Measurements from ENCODE around the gene PTPRT. TPM values are rescaled to one million over a fixed set of nuclear protein-coding genes. Genes with fewer than 3 reads are reported as not detected.

The PTPRT gene
- total and polyA plus RNA-seq, 10 of the 15 experiments (the other 5 are each of a cell fraction or from before 2014, with no cell fraction given): not detected

- SMC1A ChIA-PET (ENCODE audit: uncharacterized antibody, unreplicated experiment): no interaction called here
- no peak for TF ChIP-seq BCL3 (IDR thresholded peaks at IDR 0.05; ENCODE audit: borderline replicate concordance, insufficient read depth, low read depth, low read length, poor library complexity, severe bottlenecking)
- no peak for TF ChIP-seq TCF7 (IDR thresholded peaks at IDR 0.05; ENCODE audit: borderline replicate concordance)
- TF ChIP-seq HSF1 (IDR thresholded peaks at IDR 0.05; ENCODE audit: low read depth, low read length): no peak
- TF ChIP-seq FOXK2 (IDR thresholded peaks at IDR 0.05): no peak
- TF ChIP-seq IKZF2 (IDR thresholded peaks at IDR 0.05): no peak
- no peak for TF ChIP-seq EP300 (IDR thresholded peaks at IDR 0.05; ENCODE audit: borderline replicate concordance in 1 of 2, control insufficient read depth in 1 of 2, low read depth in 2 of 2, low read length in 2 of 2)
- TF ChIP-seq MLLT1 (IDR thresholded peaks at IDR 0.05): no peak
- no peak for TF ChIP-seq BCLAF1 (IDR thresholded peaks at IDR 0.05)
- TF ChIP-seq ATF3 (IDR thresholded peaks at IDR 0.05; ENCODE audit: borderline replicate concordance, extremely low read depth, low read depth, low read length): no peak
- TF ChIP-seq SMAD1 (IDR thresholded peaks at IDR 0.05; ENCODE audit: low read depth, partially characterized antibody): no peak
- TF ChIP-seq SMAD5 (IDR thresholded peaks at IDR 0.05; ENCODE audit: low read depth): no peak
- ATAC-seq (no peak), DNase-seq (ENCODE audit: low read depth, low spot score) (no peak), FAIRE-seq (no peak)
- CTCF ChIA-PET: no interaction called here
- Histone ChIP-seq H2AFZ (ENCODE audit: control insufficient read depth, low read depth, low read length) (no peak overlapping the region), H3K4me1 (ENCODE audit: control insufficient read depth, insufficient read depth, low read length) (no peaks in the 10 kb centered on the region), H3K27ac (ENCODE audit: control insufficient read depth, insufficient read depth) (no peak overlapping the region), H4K20me1 (ENCODE audit: control insufficient read depth, insufficient read depth) (no peaks in the 10 kb centered on the region), H3K79me2 (ENCODE audit: control insufficient read depth, insufficient read depth, low read length) (no peaks in the 10 kb centered on the region), H3K4me3 (no peak overlapping the region), H3K27me3 (replicated peaks in 1 of 2; ENCODE audit: control insufficient read depth in 2 of 2, insufficient read depth in 2 of 2, low read length in 1 of 2) (no peaks in the 10 kb centered on the region), H3K9ac (ENCODE audit: control insufficient read depth, insufficient read depth, low read length) (no peak overlapping the region), H3K9me3 (replicated peaks; ENCODE audit: control insufficient read depth, insufficient read depth, low read length) (no peaks in the 10 kb centered on the region), H3K4me2 (ENCODE audit: control insufficient read depth, insufficient read depth) (no peak overlapping the region), H3K36me3 (ENCODE audit: control insufficient read depth in 2 of 2, insufficient read depth in 2 of 2, low read length in 1 of 2) (no peaks in the 10 kb centered on the region)
- in situ Hi-C loops (cut with MboI) (no loop called here), intact Hi-C loops (cut with micrococcal nuclease; ENCODE audit: unreplicated experiment) (no loop called here)
- RAD21 ChIA-PET (ENCODE audit: unreplicated experiment): no interaction called here
- POLR2A ChIA-PET: no interaction called here
- no TSS peak for BruUV-seq (replicated peaks)
Observed at GRCh38 chr20:42181064-42181463, 1008.6 kb downstream of the PTPRT start.
